GM19468 (cell line): ENCODE data around the gene CYP20A1.
"Not testable (repeated sequence)": the region's sequence is repeated elsewhere in the genome, so short reads cannot be mapped to it uniquely, and the experiment has no call there.

Source experiments
- ATAC-seq: cut with Tn5 transposase; IDR thresholded peaks from one replicate; pipeline ENCODE4 v1.9.1; 2021; ENCODE audit warnings: mild to moderate bottlenecking, moderate library complexity, moderate number of reproducible peaks; ENCODE audit not compliant: unreplicated experiment; ENCODE audit errors: extremely low read depth

CYP20A1 gene, protein sequence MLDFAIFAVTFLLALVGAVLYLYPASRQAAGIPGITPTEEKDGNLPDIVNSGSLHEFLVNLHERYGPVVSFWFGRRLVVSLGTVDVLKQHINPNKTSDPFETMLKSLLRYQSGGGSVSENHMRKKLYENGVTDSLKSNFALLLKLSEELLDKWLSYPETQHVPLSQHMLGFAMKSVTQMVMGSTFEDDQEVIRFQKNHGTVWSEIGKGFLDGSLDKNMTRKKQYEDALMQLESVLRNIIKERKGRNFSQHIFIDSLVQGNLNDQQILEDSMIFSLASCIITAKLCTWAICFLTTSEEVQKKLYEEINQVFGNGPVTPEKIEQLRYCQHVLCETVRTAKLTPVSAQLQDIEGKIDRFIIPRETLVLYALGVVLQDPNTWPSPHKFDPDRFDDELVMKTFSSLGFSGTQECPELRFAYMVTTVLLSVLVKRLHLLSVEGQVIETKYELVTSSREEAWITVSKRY

DNA sequence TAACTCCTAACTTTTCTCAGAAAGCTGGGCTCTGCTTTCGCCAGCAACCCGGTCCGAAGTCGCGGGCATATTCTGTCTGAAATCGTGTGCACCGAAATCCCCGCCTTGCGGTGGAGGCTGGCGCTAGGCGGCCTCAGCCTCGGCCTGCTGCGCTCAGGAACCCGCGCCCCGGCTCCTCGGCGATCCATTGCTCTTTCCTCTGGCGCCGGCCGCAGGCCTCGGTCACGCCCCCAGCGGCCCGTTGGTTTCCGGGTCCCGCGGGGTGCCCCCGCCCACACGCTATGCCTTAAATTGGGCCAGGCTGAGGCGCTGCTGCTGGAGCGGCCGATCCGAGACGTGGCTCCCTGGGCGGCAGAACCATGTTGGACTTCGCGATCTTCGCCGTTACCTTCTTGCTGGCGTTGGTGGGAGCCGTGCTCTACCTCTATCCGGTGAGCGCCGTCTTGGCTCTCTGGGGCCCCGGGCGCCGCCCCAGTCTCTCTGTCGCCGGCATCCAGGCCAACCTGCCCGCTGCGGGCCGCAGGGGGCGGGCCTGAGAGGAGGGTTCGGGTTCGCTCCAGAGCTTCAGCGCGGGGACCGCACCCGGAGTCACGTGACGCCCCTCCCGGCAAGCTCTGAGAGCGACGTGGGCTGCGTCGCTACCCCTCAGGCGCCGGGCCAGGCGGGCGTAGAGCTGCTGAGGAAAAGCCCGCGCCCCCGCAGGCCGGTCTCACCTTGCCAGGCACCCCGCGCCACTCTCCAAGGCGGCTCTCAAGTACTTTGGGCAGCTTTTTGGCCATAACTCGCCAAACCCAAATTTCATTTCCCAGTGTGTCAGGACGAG, at the start of gene CYP20A1:
TSS of gene CYP20A1 (plus strand) at position 315 of the 823 bp plus-strand sequence. CDS start at position 360, 45 bp downstream.
- peak; percentile 87 for ATAC-seq

DNA sequence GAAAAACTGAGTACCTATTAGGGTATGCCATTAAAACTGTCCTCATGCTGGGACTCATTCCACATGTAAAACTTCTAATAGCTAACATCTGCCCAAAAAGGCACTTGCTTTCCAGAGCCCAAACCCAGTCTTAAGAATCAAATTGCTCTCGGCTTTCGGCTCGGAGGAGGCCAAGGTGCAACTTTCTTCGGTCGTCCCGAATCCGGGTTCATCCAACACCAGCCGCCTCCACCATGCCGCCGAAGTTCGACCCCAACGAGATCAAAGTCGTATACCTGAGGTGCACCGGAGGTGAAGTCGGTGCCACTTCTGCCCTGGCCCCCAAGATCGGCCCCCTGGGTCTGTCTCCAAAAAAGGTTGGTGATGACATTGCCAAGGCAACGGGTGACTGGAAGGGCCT, 48.3 kb upstream of the CYP20A1 start:
- not testable (repeated sequence) for ATAC-seq

DNA sequence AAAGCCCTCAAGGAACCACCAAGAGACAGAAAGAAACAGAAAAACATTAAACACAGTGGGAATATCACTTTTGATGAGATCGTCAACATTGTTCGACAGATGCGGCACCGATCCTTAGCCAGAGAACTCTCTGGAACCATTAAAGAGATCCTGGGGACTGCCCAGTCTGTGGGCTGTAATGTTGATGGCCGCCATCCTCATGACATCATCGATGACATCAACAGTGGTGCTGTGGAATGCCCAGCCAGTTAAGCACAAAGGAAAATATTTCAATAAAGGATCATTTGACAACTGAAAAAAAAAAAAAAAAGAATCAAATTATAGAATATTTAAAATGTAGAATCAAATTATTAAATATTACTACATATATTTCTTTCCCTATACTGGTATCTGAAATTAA, 47.8 kb upstream of the CYP20A1 start:
- not testable (repeated sequence) for ATAC-seq

DNA sequence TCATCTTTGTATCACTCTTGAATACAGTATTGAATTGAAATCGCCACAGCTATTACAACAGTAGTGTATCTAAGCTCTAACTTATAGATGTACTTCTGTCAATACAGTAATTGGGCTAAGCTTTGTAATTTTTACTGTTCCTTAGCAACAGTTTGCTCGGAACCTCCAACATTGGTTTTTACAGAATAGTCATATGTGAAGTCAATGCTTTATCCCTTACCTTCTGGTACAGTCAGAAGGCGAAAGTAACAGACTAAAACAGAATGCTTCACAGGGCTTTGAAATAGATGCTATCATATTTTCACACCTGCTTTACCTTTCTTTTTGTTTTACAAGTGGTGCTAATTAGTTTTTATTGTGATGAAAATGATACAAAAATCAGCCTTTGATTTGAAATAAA, 46.9 kb upstream of the CYP20A1 start:
- no peak for ATAC-seq

DNA sequence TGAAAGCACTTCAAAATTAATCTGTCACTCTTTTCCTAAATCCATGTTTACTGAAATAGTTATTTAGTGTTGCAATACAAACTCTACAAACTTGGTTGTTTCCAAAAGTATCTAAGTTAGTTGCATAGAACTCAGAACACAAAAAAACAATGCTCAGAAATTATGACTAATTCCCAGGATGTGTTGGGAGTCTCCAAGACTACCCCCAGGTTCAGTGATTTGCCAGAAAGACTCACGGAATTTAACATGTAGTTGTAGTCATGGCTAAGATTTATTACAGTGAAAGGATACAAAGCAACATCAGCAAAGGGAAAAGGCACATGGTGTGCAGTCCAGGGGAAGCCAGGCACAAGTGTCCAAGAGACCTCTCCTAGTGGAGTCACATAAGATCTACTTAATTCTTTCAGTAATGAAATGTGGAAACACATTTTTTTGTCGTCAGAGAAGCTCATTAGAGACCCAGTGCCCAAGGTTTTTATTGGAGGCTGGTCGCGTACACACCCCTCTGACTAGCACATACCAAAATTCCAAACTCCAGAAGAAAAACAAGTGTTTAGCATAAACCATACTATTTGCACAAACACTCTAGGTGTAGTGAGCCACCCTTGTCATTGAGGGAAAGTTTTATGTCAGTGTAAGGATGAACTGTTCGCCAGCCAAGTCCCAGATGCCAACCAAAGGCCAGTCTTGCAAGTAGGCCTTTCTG, 43.3 kb upstream of the CYP20A1 start:
- no peak for ATAC-seq

DNA sequence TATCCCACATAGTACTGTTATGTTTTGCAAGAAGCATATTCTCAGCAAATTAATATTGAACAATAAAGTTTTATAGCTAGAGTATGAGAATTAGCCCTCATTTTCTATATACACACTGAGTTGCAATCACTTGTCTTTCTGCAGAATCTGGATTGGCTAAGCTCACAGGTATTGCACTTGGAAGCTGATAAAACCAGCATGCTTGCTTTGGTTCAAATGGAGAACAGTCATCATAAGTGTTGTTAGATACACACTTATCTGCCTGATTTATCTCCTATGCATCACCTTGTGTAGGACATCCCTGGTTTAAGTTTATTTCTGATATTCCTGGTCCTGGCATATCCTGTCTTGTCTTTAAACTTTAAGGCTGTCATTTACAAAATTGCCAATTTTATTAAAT, 38.0 kb upstream of the CYP20A1 start:
- ATAC-seq: no peak

DNA sequence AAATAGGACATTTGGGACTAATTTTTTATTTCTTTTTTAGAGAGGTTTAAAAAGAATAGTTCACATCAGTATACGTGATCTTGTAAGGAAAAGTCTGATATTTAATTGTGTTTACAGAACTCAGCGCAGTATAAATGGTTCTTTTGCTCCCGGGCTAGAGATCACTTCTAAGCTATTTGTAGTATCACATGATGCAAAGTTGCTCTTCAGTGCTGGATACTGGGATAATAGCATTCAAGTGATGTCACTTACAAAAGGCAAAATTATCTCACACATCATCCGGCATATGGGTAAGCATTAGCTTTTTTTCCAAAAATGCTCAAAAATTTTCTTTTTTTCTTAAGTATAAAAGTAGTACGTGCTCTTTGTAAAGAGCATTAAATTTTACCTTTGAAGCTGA, 37.4 kb upstream of the CYP20A1 start:
- no peak for ATAC-seq

DNA sequence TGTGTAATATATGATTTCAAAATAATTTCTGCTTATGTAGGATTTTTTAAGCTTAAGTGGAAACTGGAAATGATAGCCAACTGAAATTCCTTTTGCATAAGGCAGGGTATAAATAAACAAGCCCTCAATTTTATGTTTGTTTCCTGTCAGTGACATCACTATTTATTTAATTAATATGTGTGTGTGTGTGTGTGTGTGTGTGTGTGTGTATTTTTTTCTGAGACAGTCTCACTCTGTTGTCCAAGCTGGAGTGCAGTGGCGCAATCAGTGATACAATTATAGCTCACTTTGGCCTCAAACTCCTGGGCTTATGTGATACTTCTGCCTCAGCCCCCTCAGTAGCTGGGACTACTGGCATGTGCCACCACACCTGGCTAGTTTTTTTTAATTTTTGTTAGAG, 29.3 kb upstream of the CYP20A1 start:
- no peak for ATAC-seq

DNA sequence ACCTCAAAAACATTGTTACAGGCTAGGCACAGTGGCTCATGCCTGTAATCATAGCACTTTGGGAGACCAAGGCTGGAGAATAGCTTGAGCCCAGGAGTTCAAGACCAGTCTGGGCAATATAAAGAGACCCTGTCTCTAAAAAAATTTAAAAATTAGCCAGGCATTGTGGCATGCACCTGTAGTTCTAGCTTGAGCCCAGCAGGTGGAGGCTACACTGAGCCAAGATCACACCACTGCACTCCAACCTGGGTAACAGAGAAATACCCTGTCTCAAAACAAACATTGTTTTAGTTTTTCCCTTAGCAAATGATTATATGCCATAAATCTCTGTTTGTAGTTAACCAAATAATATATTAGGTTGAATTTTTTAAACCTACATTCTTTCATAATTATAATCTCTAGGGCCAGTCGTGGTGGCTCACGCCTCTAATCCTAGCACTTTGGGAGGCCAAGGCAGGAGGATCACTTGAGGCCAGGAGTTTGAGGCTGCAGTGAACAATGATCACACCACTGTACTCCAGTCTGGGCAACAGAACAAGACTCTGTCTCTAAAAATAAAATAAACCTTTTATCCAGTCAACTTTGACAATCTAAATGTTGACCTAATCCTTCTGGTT, 13.3 kb upstream of the CYP20A1 start:
- no peak for ATAC-seq

DNA sequence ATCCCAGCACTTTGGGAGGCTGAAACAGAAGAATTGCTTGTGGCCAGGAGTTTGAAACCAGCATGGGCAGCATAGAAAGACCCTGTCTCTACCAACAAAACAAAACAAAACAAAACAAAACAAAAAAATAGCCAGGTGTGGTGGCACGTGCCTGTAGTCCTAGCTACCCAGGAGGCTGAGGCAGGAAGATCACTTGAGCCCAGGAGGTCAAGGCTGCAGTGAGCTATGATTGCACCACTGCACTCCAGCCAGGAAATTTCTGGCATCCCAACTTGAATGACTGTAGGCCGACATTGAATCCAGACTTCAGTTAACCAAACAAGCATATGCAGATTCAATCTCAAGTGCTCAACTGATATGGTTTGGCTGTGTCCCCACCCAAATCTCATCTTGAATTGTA, 9.1 kb upstream of the CYP20A1 start:
- not testable (repeated sequence) for ATAC-seq

DNA sequence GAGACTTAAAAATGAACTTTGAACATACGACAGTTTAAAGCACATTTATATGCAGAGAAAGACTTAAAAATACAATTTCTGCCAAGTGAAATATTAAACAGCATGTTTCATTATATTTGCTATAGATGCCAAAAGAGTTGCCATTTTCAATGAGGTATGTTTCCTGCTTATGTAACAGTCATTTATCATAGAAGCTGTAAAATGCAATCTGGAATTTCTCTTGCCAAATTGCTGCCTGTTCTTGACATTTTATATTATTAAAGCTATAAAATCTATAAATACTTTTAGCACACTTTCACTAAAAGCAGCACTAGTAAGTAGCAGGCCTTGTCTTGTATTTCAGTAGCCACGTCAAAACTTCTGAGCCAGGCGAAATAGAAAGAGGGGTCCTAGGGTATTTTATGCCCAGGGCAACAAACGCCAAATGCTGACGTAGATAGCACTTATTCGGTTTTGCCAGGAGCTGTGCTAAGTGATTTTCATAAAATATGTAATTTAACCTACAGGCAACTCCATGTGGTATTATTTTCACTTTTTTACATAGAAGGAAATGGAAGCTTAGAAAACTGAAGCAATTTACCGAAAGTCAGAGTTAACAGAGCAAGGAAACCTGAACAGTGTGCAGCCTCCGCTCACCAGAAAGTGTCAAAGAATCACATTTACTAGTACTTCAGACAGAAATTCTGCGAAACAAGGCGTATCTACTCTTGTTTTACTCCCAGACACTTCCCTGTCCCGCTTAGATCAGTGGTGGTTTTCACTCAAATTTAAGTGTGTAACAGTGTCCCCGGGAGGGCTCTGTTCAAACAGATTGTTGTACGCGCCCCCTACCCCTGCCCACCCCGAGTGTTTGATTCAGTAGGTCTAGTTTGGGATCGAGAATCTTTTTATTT, 1.2 kb upstream of the CYP20A1 start:
- no peak for ATAC-seq

DNA sequence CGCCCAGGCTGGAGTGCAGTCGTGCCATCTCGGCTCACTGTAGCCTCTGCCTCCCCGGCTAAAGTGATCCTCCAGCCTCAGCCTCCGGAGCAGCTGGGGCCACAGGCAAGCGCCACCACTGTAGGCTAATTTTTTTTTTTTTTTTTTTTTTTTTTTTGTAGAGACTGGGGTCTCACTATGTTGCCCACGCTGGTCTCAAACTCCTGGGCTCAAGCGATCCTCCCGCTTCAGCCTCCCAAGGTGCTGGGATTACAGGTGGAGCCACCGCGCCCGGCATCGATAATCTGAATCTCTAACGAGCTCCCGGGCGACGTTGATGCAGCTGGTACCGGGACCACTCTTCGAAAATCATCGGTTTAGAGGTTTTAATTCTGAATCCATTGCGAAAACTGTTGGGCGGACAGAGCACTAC, 520 bp upstream of the CYP20A1 start:
- no peak for ATAC-seq

DNA sequence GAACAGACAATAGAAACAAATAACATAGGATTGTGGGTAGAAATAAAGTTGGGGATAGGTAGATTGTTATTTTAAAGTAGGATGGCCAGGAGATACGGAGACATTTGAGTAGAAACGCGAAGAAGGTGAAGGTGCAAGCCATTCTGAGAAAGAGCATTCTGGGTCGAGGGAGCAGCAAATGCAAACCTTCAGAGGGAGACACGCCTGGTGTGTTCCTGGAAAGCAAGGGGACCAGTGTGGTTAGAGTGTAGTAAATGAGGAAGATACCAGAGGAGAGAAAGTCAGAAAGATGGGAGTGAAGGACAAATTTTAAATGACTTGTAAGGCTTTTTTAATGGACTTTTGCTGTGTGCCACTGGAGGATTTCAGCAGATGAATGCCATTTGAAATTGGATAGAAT, 1.7 kb downstream of the CYP20A1 start:
- ATAC-seq: no peak

DNA sequence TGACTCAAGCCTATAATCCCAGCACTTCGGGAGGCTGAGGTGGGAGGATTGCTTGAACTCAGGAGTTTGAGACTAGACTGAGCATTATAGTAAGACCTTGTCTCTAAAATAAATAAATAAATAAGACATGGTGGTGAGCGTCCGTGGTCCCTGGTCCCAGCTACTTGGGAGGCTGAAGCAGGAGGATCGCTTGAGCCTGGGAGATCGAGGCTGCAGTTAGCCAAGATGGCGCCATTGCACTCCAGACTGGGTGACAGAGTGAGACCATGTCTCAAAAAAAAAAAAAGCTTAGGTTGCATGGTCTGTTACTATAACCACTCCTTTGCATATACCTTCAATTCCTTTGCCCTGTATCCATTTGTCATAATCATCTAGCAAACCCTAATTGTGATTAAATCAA, 3.7 kb downstream of the CYP20A1 start:
- no peak for ATAC-seq

DNA sequence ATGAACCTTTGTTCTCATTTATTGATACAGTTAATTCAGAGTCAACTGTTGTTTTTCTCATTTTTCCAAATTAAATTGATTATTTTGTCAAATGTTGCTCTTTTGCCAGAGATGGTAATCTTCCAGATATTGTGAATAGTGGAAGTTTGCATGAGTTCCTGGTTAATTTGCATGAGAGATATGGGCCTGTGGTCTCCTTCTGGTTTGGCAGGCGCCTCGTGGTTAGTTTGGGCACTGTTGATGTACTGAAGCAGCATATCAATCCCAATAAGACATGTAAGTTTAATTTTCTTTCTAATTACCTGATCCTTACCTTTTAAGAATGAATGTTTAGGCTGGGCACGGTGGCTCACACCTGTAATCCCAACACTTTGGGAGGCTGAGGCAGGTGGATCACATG, 7.8 kb downstream of the CYP20A1 start:
- ATAC-seq: no peak

DNA sequence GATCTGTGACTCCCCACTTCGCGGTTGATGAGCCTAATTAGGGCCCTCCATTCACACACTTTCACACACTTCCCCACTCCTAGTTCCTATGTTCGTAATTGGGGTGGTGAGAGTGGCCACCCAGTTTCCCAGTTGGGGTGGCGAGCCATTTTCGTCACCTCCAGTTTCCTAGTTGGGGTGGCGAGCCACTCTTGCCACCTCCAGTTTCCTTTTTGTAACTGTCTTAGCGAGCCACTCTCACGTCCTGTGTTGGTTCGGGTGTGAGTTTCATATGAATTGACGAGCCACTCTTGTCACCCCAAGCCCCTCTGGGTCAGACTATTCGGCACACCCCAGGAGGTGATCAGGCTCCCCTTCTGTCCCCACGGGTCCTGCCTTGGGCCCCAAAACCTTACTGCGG, 14.0 kb downstream of the CYP20A1 start:
- ATAC-seq: no peak

DNA sequence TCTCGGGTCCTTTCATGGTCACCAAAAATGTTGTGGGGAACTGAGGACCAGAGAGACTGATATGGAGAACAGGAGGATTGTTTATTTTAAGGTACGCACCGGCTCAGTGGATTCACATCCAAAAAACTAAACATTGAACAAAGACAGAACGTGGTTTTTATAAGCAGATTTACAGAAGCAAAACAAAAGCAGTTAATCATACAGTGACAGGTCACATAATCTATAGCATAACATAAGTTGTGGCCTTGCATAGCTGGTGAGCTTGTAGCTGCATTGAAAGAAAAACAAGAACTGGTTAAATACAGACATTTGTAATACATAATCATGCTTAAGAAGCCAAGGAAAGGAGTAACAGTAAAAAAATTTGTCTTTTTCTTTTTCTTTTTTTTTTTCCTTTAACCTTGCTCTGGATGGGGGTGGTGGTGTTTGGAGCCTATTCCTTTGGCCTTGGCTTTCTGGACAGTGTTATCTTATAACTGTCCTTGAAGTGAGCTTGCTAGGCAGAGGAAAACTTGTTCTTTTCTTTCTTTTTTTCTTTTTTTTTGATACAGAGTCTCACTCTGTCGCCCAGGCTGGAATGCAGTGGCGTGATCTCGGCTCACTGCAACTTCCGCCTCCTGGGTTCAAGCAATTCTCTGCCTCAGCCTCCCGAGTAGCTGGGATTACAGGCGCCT, 14.7 kb downstream of the CYP20A1 start:
- ATAC-seq: not testable (repeated sequence)

DNA sequence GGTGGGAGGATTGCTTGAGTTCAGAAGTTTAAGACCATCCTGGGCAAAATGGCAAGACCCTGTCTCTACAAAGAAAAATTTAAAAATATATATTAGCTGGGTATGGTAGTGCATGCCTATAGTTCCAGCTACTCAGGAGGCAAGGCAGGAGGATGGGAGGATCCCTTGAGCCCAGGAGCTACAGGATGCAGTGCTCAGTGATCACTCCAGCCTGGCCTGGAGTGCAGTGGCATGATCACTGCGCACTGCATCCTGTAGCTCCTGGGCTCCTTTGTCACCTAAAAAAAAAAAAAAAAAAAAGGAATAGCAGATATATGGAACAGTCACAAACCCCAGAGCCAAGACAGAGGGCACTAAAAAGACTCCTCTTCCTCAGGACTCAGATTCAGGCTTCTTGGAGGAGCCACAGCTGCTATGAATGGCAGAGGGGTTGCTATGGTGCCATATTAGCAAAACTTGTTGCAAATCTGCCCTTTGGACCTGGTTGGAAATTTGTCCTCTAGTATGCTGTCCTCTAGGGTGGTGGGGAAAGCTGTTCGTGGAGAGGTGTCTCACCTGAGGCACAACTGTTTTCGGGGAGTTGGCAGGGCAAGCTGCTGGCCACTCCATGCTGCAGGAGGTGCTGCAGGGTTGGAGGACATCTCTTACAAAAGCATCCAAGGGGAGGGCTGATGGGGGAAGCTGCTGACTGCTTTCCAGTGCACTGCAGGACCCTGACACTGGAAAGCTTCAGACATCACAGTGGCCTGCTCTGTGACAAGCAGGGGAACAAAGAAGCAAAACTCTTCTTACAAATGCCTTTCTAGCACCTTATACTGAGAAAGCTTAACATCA, 22.7 kb downstream of the CYP20A1 start:
- no peak for ATAC-seq
